HCT116 (cell line): ENCODE data around the gene MBOAT1.
"Not testable (repeated sequence)": the region's sequence is repeated elsewhere in the genome, so short reads cannot be mapped to it uniquely, and the experiment has no call there.

Source experiments
- ATF3 ChIP-seq: IDR thresholded peaks from 2 replicates; pipeline ENCODE4 v1.6.1; 2012
- CTCF ChIP-seq, 3 experiments: fragments of 200-600 bp in 1 of 3; sonication (generic) in 1 of 3; IDR thresholded peaks in 2 of 3; conservative IDR thresholded peaks in 1 of 3; 2 replicates each; pipeline ENCODE4 v1.5.1; 2012 to 2017; ENCODE audit warnings: low read depth in 2 of 3, low read length in 2 of 3, antibody characterized with exemption in 1 of 3, borderline replicate concordance in 1 of 3, control low read depth in 1 of 3, mild to moderate bottlenecking in 1 of 3, mixed read lengths in 1 of 3, mixed run types in 1 of 3, moderate library complexity in 1 of 3; ENCODE audit not compliant: insufficient read depth in 1 of 3
- EZH2 ChIP-seq: fragments of 200-600 bp; sonication (generic); IDR thresholded peaks from 2 replicates; pipeline ENCODE4 v1.6.1; 2017; ENCODE audit warnings: antibody characterized with exemption, mixed run types
- MAX ChIP-seq: IDR thresholded peaks from 2 replicates; pipeline ENCODE4 v1.6.1; 2012
- POLR2A ChIP-seq: IDR thresholded peaks from 2 replicates; pipeline ENCODE4 v1.7.0; 2011; ENCODE audit warnings: borderline replicate concordance; ENCODE audit not compliant: insufficient read depth, insufficient read length; ENCODE audit errors: extremely low read depth

GRCh38 chr6:20146831-20147230, 65.4 kb downstream of the MBOAT1 start:
- TF ChIP-seq CTCF (IDR thresholded peaks at IDR 0.05 in 2 of 3, conservative IDR thresholded peaks at IDR 0.05 in 1 of 3; ENCODE audit: borderline replicate concordance in 1 of 3, insufficient read depth in 1 of 3, low read depth in 2 of 3, low read length in 2 of 3); ATF3; POLR2A; EZH2; MAX: not testable (repeated sequence)
